Activated T-helper 17 cell treated with anti-CD3 and anti-CD28 coated beads, Interleukin-2, amount 50 U/mL, for 72 hours (primary cell): ENCODE results near the gene UPK3BL2. TPM values are rescaled to one million over a fixed set of nuclear protein-coding genes. Genes with fewer than 3 reads are reported as not detected.
"Not testable (repeated sequence)": the region's sequence is repeated elsewhere in the genome, so short reads cannot be mapped to it uniquely, and the experiment has no call there.

Source experiments
- ATAC-seq: fragments of 150-1000 bp; cut with Tn5 transposase; replicated peaks from 2 replicates; pipeline ENCODE4 v1.10.0; 2021; ENCODE audit warnings: mild to moderate bottlenecking, moderate library complexity
- H3K27ac Mint-ChIP-seq: one replicate; pipeline ENCODE4 v1.8.0; 2022; ENCODE audit warnings: mixed read lengths
- H3K27me3 Mint-ChIP-seq: one replicate; pipeline ENCODE4 v1.8.0; 2022; ENCODE audit warnings: mixed read lengths
- H3K36me3 Mint-ChIP-seq: one replicate; pipeline ENCODE4 v1.8.0; 2022; ENCODE audit warnings: low read depth, mild to moderate bottlenecking, mixed read lengths
- H3K4me1 Mint-ChIP-seq: one replicate; pipeline ENCODE4 v1.8.0; 2022; ENCODE audit warnings: mixed read lengths
- H3K4me3 Mint-ChIP-seq: one replicate; pipeline ENCODE4 v1.8.0; 2022; ENCODE audit warnings: mild to moderate bottlenecking, mixed read lengths
- H3K9me3 Mint-ChIP-seq: one replicate; pipeline ENCODE4 v1.8.0; 2022; ENCODE audit warnings: mixed read lengths
- total RNA-seq, 2 donors: library from RNA; stranded (reverse); gene quantifications; one replicate each; pipeline ENCODE4 v1.2.3, GENCODE V29; 2022

UPK3BL2 gene, protein sequence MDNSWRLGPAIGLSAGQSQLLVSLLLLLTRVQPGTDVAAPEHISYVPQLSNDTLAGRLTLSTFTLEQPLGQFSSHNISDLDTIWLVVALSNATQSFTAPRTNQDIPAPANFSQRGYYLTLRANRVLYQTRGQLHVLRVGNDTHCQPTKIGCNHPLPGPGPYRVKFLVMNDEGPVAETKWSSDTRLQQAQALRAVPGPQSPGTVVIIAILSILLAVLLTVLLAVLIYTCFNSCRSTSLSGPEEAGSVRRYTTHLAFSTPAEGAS
- 10 to 100 TPM; 21.4 to 45.7 TPM for total RNA-seq

DNA sequence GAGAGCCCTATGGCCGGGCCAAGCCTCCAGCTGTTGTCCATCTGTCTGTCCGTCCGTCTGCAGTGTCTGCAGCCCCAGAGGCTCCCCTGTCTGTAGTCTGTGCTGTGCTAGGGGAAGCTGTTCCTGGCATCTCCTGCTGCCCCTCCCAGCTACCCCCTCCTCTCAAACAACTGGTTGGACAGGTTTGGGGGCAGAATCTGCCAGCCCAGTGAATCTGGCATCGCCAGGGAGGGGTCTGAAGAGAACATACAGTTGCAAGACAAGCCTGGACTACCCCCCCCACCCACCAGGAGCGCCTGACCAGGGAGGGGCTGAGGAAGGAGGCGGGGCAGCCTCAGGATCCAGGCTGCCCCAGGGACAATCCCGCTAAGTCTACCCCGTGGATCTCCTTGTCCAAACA lies at the start of gene UPK3BL2:
Gene UPK3BL2, minus strand, starts transcription at position 101 of the 400 bp plus-strand sequence. Its CDS starts 60 bp downstream, at position 41.
- H3K4me1 Mint-ChIP-seq, ATAC-seq, H3K36me3 Mint-ChIP-seq, H3K4me3 Mint-ChIP-seq, H3K27me3 Mint-ChIP-seq, H3K27ac Mint-ChIP-seq, H3K9me3 Mint-ChIP-seq: not testable (repeated sequence)

DNA sequence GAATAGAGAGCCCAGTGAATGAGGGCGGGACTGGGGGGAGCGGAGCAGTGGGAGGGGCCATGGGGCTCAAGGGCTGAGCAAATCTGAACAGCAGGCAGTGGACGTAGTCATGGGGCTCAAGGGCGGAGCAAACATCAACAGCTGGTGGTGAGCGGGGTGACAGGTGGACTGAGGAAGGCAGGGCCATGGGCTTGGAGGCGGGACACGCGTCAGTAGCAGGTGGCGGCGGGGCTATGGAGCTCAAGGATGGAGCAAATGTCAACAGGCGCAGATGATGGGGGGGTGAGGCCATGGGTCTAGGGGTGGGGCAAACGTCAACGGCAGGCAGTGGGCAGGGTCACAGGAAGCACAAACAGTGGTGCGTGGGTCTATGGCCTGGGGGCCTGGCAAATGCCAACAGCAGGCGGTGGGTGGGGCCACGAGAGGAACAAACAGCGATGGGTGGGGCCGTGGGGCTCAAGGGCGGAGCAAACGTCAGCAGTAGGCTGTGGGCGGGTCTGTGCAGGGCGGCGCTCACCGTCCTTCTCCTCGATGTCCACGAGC lies 49.1 kb upstream of the UPK3BL2 start:
- not testable (repeated sequence) for H3K27ac Mint-ChIP-seq

DNA sequence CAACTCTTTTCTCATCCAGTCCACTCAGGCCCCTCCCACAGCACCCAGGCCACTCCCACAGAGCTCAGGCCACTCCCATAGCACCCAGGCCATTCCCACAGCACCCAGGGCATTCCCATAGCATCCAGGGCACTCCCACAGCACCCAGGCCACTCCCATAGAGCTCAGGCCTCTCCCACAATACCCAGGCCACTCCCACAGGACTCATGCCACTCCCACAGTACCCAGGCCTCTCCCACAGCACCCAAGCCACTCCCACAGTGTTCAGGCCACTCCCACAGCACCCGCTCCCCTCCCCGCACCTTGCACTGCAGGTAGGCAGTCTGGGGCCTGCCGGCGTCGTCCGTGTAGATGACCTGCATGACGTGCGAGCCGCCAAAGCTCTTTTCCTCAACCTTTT lies 46.4 kb upstream of the UPK3BL2 start:
- H3K9me3 Mint-ChIP-seq, H3K4me3 Mint-ChIP-seq, H3K36me3 Mint-ChIP-seq, H3K4me1 Mint-ChIP-seq, H3K27me3 Mint-ChIP-seq, H3K27ac Mint-ChIP-seq: not testable (repeated sequence)
- peak; percentile 70 for ATAC-seq

More for the DNA sequence above, 49.1 kb upstream of the UPK3BL2 start:
- H3K9me3 Mint-ChIP-seq, H3K4me1 Mint-ChIP-seq, H3K4me3 Mint-ChIP-seq, H3K36me3 Mint-ChIP-seq, H3K27me3 Mint-ChIP-seq: not testable (repeated sequence)
- peak; percentile 72 for ATAC-seq

DNA sequence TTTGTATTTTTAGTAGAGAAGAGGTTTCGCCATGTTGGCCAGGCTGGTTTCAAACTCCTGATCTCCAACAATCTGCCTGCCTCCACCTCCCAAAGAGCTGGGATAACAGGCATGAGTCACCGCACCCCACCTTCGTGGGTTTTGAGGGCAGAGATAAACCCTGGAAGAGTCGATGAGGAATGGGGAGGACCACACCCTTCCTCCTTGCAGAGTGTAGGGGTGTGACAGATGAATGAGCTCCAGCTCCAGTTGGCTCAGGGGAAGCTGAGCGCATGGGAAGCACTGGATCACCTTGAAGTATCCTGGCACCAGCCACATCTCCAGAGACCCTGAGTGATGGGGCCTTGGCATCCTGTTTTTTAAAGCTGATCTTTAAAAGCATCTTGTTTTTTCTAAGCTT lies 40.0 kb upstream of the UPK3BL2 start:
- H3K36me3 Mint-ChIP-seq, H3K9me3 Mint-ChIP-seq, H3K4me3 Mint-ChIP-seq, ATAC-seq, H3K27ac Mint-ChIP-seq, H3K27me3 Mint-ChIP-seq, H3K4me1 Mint-ChIP-seq: not testable (repeated sequence)

DNA sequence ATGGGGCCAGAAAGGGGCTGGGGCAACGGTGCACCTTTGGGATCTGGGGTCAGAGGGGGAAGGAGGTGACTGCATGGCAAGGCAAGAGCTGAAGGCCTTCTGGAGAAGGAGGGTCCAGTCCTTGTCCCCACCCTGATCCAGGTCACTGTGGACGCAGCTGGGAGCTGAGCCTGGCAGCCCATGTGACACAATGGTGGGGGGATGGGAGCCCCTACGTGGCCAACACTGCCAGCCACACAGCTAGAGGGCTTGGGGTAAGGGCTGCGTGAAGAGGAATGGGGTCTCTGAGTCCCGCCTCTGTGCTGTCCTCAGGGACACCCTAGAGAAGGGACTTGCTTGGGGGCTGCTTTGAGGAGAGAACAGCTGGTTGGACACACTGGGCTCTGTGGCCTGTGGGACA lies 38.2 kb upstream of the UPK3BL2 start:
- not testable (repeated sequence) for H3K27me3 Mint-ChIP-seq, ATAC-seq, H3K4me1 Mint-ChIP-seq, H3K27ac Mint-ChIP-seq, H3K36me3 Mint-ChIP-seq, H3K9me3 Mint-ChIP-seq, H3K4me3 Mint-ChIP-seq

DNA sequence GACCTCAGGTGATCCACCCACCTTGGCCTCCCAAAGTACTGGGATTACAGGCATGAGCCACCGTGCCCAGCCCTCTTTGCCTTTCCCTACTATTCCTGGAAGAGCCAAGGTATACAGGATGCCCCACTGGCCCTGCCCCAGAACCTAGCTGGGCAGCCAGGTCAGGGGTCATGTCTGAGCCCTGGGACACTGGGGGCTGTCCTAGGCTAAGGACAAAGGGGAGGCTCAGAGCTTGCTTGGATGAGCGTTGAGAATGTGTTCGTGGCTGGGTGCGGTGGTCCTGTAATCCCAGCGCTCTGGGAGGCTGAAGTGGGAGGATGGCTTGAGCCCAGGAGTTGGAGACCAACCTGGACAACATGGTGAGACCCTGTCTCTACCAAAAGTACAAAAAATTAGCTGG lies 35.0 kb upstream of the UPK3BL2 start:
- not testable (repeated sequence) for H3K36me3 Mint-ChIP-seq, ATAC-seq, H3K9me3 Mint-ChIP-seq, H3K27me3 Mint-ChIP-seq, H3K27ac Mint-ChIP-seq, H3K4me3 Mint-ChIP-seq, H3K4me1 Mint-ChIP-seq

DNA sequence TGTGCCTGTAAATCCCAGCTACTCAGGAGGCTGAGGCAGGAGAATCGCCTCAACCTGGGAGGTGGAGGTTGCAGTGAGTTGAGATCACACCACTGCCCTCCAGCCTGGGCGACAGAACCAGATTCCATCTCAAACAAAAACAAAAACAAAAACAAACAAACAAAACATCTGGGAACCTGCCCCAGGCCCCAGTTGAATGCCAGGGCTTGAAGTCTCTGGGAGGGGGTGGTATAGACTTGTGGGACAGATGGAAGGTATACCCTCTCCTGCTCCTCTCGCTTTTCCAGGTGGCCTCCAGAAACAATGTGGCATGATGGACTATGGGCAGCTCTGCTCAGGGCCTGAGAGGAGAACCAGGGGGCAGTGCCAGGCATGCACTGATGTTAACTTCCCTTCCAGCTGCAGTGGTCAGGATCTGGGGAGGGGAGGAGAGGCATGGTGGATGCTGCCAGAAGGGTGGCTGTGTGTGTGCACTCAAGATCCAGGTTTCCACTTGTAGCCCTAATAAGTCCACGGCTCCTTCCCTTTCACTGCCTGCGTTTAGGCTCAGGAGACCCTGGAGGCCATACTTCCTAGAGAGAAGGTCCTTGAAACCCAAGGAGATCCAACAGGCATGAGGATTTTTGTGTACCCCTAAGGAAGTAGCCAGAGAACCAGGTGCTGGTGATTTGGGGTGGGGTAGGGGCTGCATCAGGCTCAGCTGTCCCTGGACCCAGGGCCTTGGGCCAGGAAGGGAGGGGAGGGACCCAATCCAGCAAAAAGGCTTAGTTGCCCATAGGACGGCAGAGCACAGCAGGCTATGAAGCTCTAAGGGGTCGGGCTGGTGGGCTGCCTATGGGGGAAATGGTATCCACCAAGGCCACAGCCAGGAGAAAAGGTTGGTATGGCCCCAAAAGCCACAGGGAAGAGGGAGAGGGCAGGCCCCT lies 34.1 kb upstream of the UPK3BL2 start:
- not testable (repeated sequence) for H3K9me3 Mint-ChIP-seq, H3K27me3 Mint-ChIP-seq, H3K4me3 Mint-ChIP-seq, H3K4me1 Mint-ChIP-seq, H3K36me3 Mint-ChIP-seq, ATAC-seq
- H3K27ac Mint-ChIP-seq = peak overlapping the region; percentile 83

DNA sequence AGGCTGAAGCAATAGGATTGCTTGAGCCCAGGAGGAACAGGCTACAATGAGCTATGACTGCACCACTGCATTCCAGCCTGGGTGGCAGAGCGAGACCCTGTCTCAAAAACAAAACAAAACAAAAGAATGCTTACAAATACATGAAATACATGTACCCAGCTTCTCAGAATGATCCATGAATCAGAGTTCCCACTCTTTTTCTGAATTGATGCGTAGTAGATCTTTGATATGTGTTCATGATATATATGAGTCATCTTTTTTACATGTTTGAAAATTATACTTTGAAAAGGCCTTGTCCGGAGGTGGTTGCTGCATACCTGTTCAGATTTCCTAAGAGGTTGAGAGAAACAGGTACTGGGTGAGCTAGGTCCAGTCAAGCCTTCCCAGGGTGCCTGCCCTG lies 32.9 kb upstream of the UPK3BL2 start:
- H3K27me3 Mint-ChIP-seq, H3K9me3 Mint-ChIP-seq, H3K36me3 Mint-ChIP-seq, H3K4me1 Mint-ChIP-seq: not testable (repeated sequence)
- ATAC-seq = peak; percentile 52
- Mint-ChIP-seq H3K27ac (peak overlapping the region; percentile 83), H3K4me3 (peak overlapping the region; percentile 43)

DNA sequence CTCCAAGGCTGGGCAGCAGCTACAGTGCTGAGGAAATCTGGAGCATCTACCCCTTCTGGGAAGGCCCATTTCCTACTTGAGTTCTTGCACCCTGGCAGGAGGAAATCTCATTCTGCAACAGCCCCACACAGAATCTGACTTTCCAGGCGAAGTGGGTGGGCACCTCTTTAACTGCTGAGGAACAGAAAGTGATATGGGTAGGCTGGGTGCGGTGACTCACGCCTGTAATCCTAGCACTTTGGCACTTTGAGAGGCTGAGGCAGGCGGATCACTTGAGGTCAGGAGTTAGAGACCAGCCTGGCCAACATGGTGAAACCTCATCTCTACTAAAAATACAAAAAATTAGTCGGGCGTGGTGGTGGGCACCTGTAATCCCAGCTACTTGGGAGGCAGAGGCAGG lies 31.1 kb upstream of the UPK3BL2 start:
- H3K4me1 Mint-ChIP-seq, H3K27me3 Mint-ChIP-seq, H3K27ac Mint-ChIP-seq, H3K36me3 Mint-ChIP-seq, H3K4me3 Mint-ChIP-seq, H3K9me3 Mint-ChIP-seq: not testable (repeated sequence)
- peak; percentile 14 for ATAC-seq

DNA sequence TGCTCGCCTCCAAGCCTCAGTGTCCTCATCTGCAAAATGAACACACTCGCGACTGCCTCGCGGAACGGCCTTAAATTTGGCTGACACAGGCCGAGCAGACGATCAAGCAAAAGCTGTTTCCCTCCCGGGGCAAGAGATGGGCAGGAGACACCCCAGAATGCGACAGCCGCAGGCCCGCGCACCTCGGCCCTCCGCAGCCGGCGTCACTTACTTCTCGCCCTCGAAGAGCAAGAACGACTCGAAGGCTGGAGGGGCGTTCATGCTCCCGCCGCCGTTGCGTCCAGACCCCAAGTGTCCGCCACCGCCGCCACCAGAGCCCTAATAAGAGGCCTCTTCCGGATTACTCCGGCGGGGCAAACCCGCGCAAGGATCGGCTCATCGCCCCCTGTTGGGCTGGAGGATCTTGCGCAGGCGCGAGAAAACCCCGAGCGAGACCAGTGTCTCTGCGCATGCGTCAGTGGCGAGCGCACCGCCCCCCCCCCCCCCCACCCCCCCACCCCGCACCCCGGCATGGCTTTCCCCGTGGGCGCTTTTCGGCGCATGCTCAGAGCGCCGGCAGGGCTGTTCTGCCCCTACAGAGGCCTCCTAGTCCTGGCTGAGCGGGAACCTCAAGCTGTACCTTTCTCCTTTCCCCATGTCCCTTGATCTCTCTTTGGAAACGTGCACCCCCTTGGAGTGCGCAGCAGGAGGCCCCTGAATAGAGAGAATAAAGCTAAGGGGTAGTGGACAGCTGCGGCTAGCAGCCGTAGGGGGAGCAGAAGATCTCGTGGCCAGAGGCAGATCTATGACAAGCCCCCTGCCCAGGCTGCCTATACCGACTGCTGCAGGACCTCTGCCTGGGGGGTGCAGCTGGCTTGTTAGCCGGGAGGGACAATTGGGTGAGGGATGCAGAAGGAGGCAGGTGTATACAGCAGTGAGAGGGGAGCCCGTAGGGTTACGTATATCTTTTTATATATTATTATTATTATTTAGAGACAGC lies 29.1 kb upstream of the UPK3BL2 start, which contains the start of gene POLR2J3:
Gene POLR2J3, minus strand, starts transcription at position 323 of the 979 bp plus-strand sequence. Its CDS starts 62 bp downstream, at position 261.
- Mint-ChIP-seq H3K27ac (peak within 1 kb of the TSS; percentile 87), H3K4me3 (peak within 1 kb of the TSS; percentile 78)
- H3K9me3 Mint-ChIP-seq, H3K27me3 Mint-ChIP-seq, H3K36me3 Mint-ChIP-seq, H3K4me1 Mint-ChIP-seq: not testable (repeated sequence)
- peak; percentile 83 for ATAC-seq

DNA sequence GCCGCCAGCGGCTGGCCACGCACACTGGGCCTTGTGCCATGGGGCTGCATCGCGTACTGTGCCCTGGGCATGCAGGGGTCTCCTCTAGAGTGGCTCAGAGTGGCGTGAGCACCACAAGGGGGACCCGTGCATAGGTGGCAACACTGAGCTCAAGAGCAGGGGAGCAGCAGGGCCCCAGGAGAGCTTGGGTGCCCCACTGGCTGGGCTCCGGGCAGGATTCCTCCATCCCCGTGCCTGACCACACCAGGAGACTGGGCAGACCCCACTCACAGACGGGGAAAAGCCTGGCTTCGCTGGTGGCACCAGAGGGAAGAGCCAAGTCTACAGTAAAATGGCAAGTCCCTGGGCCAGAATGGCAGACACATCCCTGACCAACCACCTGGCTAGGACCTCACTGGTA lies 25.1 kb upstream of the UPK3BL2 start:
- H3K4me3 Mint-ChIP-seq, H3K27ac Mint-ChIP-seq, H3K27me3 Mint-ChIP-seq, ATAC-seq, H3K36me3 Mint-ChIP-seq, H3K9me3 Mint-ChIP-seq, H3K4me1 Mint-ChIP-seq: not testable (repeated sequence)

DNA sequence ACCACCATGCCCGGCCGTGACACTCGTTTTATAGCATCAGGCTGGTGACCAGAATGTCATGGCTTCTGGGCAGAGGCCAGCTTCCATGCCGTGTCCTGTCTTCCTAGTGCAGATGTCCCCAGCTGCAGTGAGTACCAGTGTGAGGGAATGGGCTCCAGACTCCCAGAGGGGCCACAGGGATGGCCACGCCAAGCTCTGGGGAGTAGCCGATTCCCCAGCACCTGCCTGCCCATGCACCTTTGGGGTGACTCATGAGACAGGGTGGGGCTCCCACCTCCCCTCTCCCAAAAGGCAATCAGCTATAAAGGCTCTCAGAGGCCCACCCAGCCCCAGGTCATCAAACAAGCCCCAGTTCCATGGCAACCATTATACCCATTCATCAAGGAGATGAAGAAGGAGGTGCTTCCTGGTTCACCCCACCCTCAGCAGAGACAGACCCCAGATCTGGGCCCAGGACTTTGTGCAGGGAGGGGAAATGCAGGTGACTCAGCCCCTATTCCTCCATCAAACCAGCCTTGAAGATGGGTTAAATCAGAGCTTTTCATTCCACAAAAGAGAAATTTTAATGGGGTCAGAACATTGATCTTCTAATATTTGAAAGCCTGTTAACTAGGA lies 7.4 kb upstream of the UPK3BL2 start, which contains the start of gene SPDYE2:
Gene SPDYE2, plus strand, starts transcription at position 419 of the 615 bp plus-strand sequence. CDS start 2,030 bp downstream, outside the sequence.
- H3K27ac Mint-ChIP-seq, H3K36me3 Mint-ChIP-seq, H3K4me1 Mint-ChIP-seq, H3K27me3 Mint-ChIP-seq, ATAC-seq, H3K4me3 Mint-ChIP-seq, H3K9me3 Mint-ChIP-seq: not testable (repeated sequence)

DNA sequence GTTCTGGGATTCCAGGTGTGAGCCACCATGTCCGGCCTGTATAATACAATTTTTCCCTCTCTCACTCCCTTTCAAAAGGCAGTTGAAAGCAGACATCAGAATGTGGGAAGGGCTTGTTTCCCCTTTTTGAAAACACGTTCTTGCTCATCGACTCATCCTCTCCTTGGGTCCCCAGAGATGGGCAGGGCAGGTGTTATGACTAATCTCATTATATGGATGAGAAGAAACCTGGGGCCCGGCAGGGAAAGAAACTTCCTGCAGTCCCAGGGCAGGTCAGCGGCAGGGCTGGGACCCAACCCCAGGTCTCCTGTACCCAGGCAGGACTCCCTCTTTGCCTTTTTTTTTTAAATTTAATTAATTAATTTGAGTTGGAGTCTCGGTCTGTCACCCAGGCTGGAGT lies 2.9 kb upstream of the UPK3BL2 start:
- H3K36me3 Mint-ChIP-seq, H3K4me3 Mint-ChIP-seq: not testable (repeated sequence)

DNA sequence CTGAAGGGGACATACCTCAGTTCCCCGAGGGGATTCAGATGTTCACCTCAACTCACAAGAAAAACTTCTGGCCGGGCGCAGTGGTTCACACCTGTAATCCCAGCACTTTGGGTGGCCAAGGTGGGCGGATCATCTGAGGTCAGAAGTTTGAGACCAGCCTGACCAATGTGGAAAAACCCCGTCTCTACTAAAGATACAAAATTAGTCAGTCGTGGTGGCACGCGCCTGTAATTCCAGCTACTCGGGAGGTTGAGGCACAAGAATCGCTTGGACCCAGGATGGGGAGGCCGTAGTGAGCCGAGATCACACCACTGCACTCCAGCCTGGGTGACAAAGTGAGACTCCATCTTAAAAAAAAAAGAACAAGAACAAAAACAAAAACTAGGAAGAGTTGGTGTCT lies 1.8 kb upstream of the UPK3BL2 start:
- peak; percentile 20 for ATAC-seq
- H3K9me3 Mint-ChIP-seq, H3K36me3 Mint-ChIP-seq, H3K4me3 Mint-ChIP-seq, H3K27me3 Mint-ChIP-seq, H3K27ac Mint-ChIP-seq, H3K4me1 Mint-ChIP-seq: not testable (repeated sequence)

More for the DNA sequence above, 2.9 kb upstream of the UPK3BL2 start:
- H3K27ac Mint-ChIP-seq, H3K4me1 Mint-ChIP-seq, H3K9me3 Mint-ChIP-seq, H3K27me3 Mint-ChIP-seq: not testable (repeated sequence)
- ATAC-seq = peak; percentile 69
